GM12878 (cell line): ENCODE data around the gene SPRY4. TPM values are rescaled to one million over a fixed set of nuclear protein-coding genes. Genes with fewer than 3 reads are reported as not detected.
A peak's percentile ranks its signal among the peaks of the same experiment; 100 is the strongest.

ENCODE experiments used
- ATAC-seq: fragments of 200-7000 bp; cut with Tn5 transposase; 3 replicates; pipeline ENCODE4 v1.9.1; 2020; ENCODE audit warnings: mild to moderate bottlenecking, moderate library complexity
- BruUV-seq: library from RNA; stranded (reverse); fragments of 400-500 nt; replicated peaks from 2 replicates; lab custom pipeline; 2021; lab: Mats Ljungman, UMichigan
- CTCF ChIA-PET: fragments of 300-600 bp; sonication (Branson Sonifier 250); formaldehyde crosslinking; extraction: SDS; loops from one replicate; lab custom pipeline; 2021; ENCODE audit warnings: inconsistent platforms; lab: Yijun Ruan, JAX
- POLR2A ChIA-PET: fragments of 350-600 bp; formaldehyde crosslinking; extraction: SDS; loops from one replicate; lab custom pipeline; 2021; ENCODE audit warnings: inconsistent platforms; lab: Charles Lee
- RAD21 ChIA-PET: fragments of 300-600 bp; sonication (Branson Sonifier 250); formaldehyde crosslinking; loops from one replicate; lab custom pipeline; 2023; ENCODE audit warnings: antibody characterized with exemption; ENCODE audit not compliant: unreplicated experiment; lab: Charles Lee
- SMC1A ChIA-PET: fragments of 300-600 bp; sonication (Branson Sonifier 250); formaldehyde crosslinking; loops from one replicate; lab custom pipeline; 2023; ENCODE audit not compliant: unreplicated experiment, uncharacterized antibody; lab: Charles Lee
- DNase-seq: peaks from one replicate; pipeline ENCODE4 v3.0.0-alpha.2; 2011; ENCODE audit warnings: low read depth, low spot score
- FAIRE-seq: peaks from 3 replicates; lab custom pipeline; 2011; peaks lifted over from hg19 to GRCh38; lab: Jason Lieb, UNC
- H2AFZ ChIP-seq: 2 replicates; pipeline ENCODE4 v1.6.0; 2011; ENCODE audit warnings: low read depth, low read length, control low read depth; ENCODE audit not compliant: control insufficient read depth
- H3K27ac ChIP-seq: 2 replicates; pipeline ENCODE4 v1.5.1; 2011; ENCODE audit warnings: control low read depth; ENCODE audit not compliant: control insufficient read depth, insufficient read depth
- H3K27me3 ChIP-seq, 2 experiments: replicated peaks in 1 of 2; 2 replicates each; pipeline versions ENCODE4 v1.6.0 to v1.6.1; 2011; ENCODE audit warnings: low read length in 1 of 2; ENCODE audit not compliant: control insufficient read depth in 2 of 2, insufficient read depth in 2 of 2
- H3K36me3 ChIP-seq, 2 experiments: 2 replicates each; pipeline ENCODE4 v1.5.1; 2011; ENCODE audit warnings: low read length in 1 of 2; ENCODE audit not compliant: control insufficient read depth in 2 of 2, insufficient read depth in 2 of 2
- H3K4me1 ChIP-seq: 2 replicates; pipeline ENCODE4 v1.6.1; 2011; ENCODE audit warnings: mild to moderate bottlenecking, low read length, moderate library complexity, mixed read lengths; ENCODE audit not compliant: control insufficient read depth, insufficient read depth
- H3K4me2 ChIP-seq: 2 replicates; pipeline ENCODE4 v1.6.0; 2011; ENCODE audit warnings: control low read depth; ENCODE audit not compliant: control insufficient read depth, insufficient read depth
- H3K4me3 ChIP-seq: fragments of 200-600 bp; sonication (generic); 2 replicates; pipeline ENCODE4 v1.5.1; 2016
- H3K79me2 ChIP-seq: 2 replicates; pipeline ENCODE4 v1.6.0; 2011; ENCODE audit warnings: low read length; ENCODE audit not compliant: control insufficient read depth, insufficient read depth
- H3K9ac ChIP-seq: 2 replicates; pipeline ENCODE4 v1.8.0; 2011; ENCODE audit warnings: low read length, control low read depth, mixed read lengths; ENCODE audit not compliant: control insufficient read depth, insufficient read depth
- H3K9me3 ChIP-seq: replicated peaks from 3 replicates; pipeline ENCODE4 v1.5.1; 2011; ENCODE audit warnings: mild to moderate bottlenecking, low read length; ENCODE audit not compliant: control insufficient read depth, insufficient read depth
- H4K20me1 ChIP-seq: 2 replicates; pipeline ENCODE4 v1.6.0; 2011; ENCODE audit not compliant: control insufficient read depth, insufficient read depth
- CREM ChIP-seq: IDR thresholded peaks from 2 replicates; pipeline ENCODE4 v1.6.1; 2014; ENCODE audit warnings: antibody characterized with exemption, low read depth
- CUX1 ChIP-seq: IDR thresholded peaks from 2 replicates; pipeline ENCODE4 v1.6.1; 2012; ENCODE audit warnings: improper control_type of control experiment, low read depth, low read length; ENCODE audit not compliant: insufficient replicate concordance
- HDAC2 ChIP-seq: fragments of 200-600 bp; sonication (generic); IDR thresholded peaks from 2 replicates; pipeline ENCODE4 v1.6.1; 2017
- HDAC6 ChIP-seq: fragments of 200-600 bp; sonication (generic); IDR thresholded peaks from one replicate; pipeline ENCODE4 v1.8.0; 2017; ENCODE audit warnings: antibody characterized with exemption; ENCODE audit not compliant: unreplicated experiment
- JUND ChIP-seq: IDR thresholded peaks from 2 replicates; pipeline ENCODE4 v1.6.1; 2012; ENCODE audit warnings: low read depth, mild to moderate bottlenecking, low read length, improper control_type of control experiment, moderate library complexity
- MTA2 ChIP-seq: fragments of 450-650 bp; IDR thresholded peaks from 2 replicates; pipeline ENCODE4 v1.6.1; 2016; ENCODE audit warnings: low read depth, mild to moderate bottlenecking, moderate library complexity
- MYB ChIP-seq: fragments of 150-350 bp; IDR thresholded peaks from 2 replicates; pipeline ENCODE4 v1.6.1; 2014; ENCODE audit warnings: mild to moderate bottlenecking, low read depth, low read length, borderline replicate concordance
- POLR2AphosphoS2 ChIP-seq: IDR thresholded peaks from 2 replicates; pipeline ENCODE4 v1.6.1; 2011; ENCODE audit warnings: low read depth, mild to moderate bottlenecking, low read length, improper control_type of control experiment, moderate library complexity
- SPI1 ChIP-seq: IDR thresholded peaks from 2 replicates; pipeline ENCODE4 v1.6.1; 2011; ENCODE audit warnings: low read depth, mild to moderate bottlenecking, low read length, moderate library complexity, borderline replicate concordance; ENCODE audit not compliant: insufficient read depth
- SREBF2 ChIP-seq: IDR thresholded peaks from 2 replicates; pipeline ENCODE4 v1.6.1; 2012; ENCODE audit warnings: mild to moderate bottlenecking, low read length
- WRNIP1 ChIP-seq: IDR thresholded peaks from 2 replicates; pipeline ENCODE4 v1.6.1; 2011; ENCODE audit warnings: low read depth, low read length, improper control_type of control experiment, borderline replicate concordance
- WGBS: methylation state at CpG from one replicate; pipeline ENCODE4 v1.1.6; 2016; ENCODE audit warnings: low lambda C conversion rate; ENCODE audit not compliant: insufficient replicate concordance, insufficient coverage; ENCODE audit errors: missing lambda C conversion rate; 5-methylcytosine and 5-hydroxymethylcytosine counted together
- in situ Hi-C: fragments of 300-500 bp; cut with MboI; formaldehyde crosslinking; loops from 9 replicates; pipeline ENCODE4 v1.14.3; 2018; ENCODE audit warnings: mixed read lengths
- intact Hi-C: fragments of 100-400 bp; cut with micrococcal nuclease; formaldehyde crosslinking; loops from one replicate; pipeline ENCODE4 v1.14.2; 2022; ENCODE audit not compliant: unreplicated experiment
- polyA plus RNA-seq, 11 experiments: library from polyadenylated mRNA; depleted of rRNA in 4 of 11; unstranded in 6 of 11; stranded (reverse) in 5 of 11; fragments of >200 nt; fragmentation: Nextera tagmentation in 4 of 11; fragmentation: Illumina TruSeq in 1 of 11; extraction: Ambion mirVana in 4 of 11; extraction: Trizol in 1 of 11; gene quantifications; 1 replicate in 1 of 11; 2 replicates in 10 of 11; pipeline versions ENCODE4 v1.2.1 to v1.2.3, GENCODE V29; 2011 to 2016; ENCODE audit warnings: inconsistent platforms in 2 of 11, missing spikeins in 2 of 11, low read depth in 1 of 11
- total RNA-seq, 4 experiments: library from RNA; depleted of rRNA in 3 of 4; stranded (reverse); fragments of >200 nt in 3 of 4; fragmentation: Illumina TruSeq in 1 of 4; extraction: Trizol in 1 of 4; gene quantifications; 2 replicates each; pipeline versions ENCODE4 v1.2.1 to v1.2.3, GENCODE V29; 2013 to 2021

SPRY4 gene
- total and polyA plus RNA-seq, 10 of the 15 experiments (the other 5 are each of a cell fraction or from before 2014, with no cell fraction given), result 0.04 to 1.4 (median 0.18) TPM; not detected in 1

GRCh38 chr5:142313682-142314081, 11.1 kb downstream of the SPRY4 start:
- Histone ChIP-seq H3K79me2 (no peaks in the 10 kb centered on the region; the same call in 1 of the 2 replicates), H3K9me3 (no peaks in the 10 kb centered on the region), H3K27ac (no peak overlapping the region), H3K36me3 (no peaks in the 10 kb centered on the region; a peak in 1 of 4 replicates), H4K20me1 (no peaks in the 10 kb centered on the region), H3K9ac (no peak overlapping the region), H3K4me3 (no peak overlapping the region), H3K4me1 (peaks cover 13% of the 10 kb centered on the region), H2AFZ (no peak overlapping the region), H3K27me3 (no peaks in the 10 kb centered on the region), H3K4me2 (no peak overlapping the region)
- TF ChIP-seq MTA2 (no peak), HDAC6 (no peak), POLR2AphosphoS2 (no peak), SPI1 (no peak), MYB (no peak), HDAC2 (no peak), WRNIP1 (no peak), JUND (no peak), CREM (no peak), CUX1 (no peak), SREBF2 (no peak)
- ATAC-seq, result peak; percentile 42
- in situ Hi-C loops (no loop called here), intact Hi-C loops (no loop called here)
- no peak for FAIRE-seq
- no TSS peak for BruUV-seq
- ChIA-PET CTCF (no interaction called here), SMC1A (interaction anchor here (0.9 kb wide), 1 partner anchor 88 kb away, joined by 3 read pairs; no protein-coding TSS in a partner anchor), POLR2A (no interaction called here), RAD21 (no interaction called here)
- 5% methylated on average over 3 of the region's 4 CpGs for WGBS
- DNase-seq, result no peak
